ENCODE measurements around the gene SOX18.

- no peak for TF ChIP-seq CTCF (conservative IDR thresholded peaks at IDR 0.05 in 1 of 2, IDR thresholded peaks at IDR 0.05 in 1 of 2; ENCODE audit: extremely low read depth in 1 of 2, insufficient read depth in 1 of 2, low read depth in 1 of 2, low read length in 2 of 2)
- no peak for TF ChIP-seq EZH2 (IDR thresholded peaks at IDR 0.05; ENCODE audit: borderline replicate concordance, low read length)
Observed at GRCh38 chr20:64091770-64092169, 42.3 kb upstream of the SOX18 start.
